Hepatocyte (in vitro differentiated cells): ENCODE data around the gene ACP7. TPM values are rescaled to one million over a fixed set of nuclear protein-coding genes. Genes with fewer than 3 reads are reported as not detected.

Experiments
- DNase-seq: peaks from one replicate; pipeline ENCODE4 v3.0.0-alpha.2; 2016; ENCODE audit warnings: low spot score
- H2AFZ ChIP-seq: fragments of 200-600 bp; sonication (generic); 2 replicates; pipeline ENCODE4 v1.6.0; 2016; ENCODE audit warnings: antibody characterized with exemption, mild to moderate bottlenecking
- H3K27ac ChIP-seq: fragments of 200-600 bp; sonication (generic); 2 replicates; pipeline ENCODE4 v1.5.1; 2016; ENCODE audit warnings: mild to moderate bottlenecking
- H3K27me3 ChIP-seq: fragments of 200-600 bp; sonication (generic); 2 replicates; pipeline ENCODE4 v1.6.1; 2016
- H3K36me3 ChIP-seq: fragments of 200-600 bp; sonication (generic); replicated peaks from 2 replicates; pipeline ENCODE4 v1.5.1; 2016; ENCODE audit warnings: low read depth; ENCODE audit not compliant: insufficient read depth
- H3K4me1 ChIP-seq: fragments of 200-600 bp; sonication (generic); 2 replicates; pipeline ENCODE4 v1.5.1; 2016; ENCODE audit warnings: mild to moderate bottlenecking, moderate library complexity; ENCODE audit not compliant: insufficient read depth
- H3K4me2 ChIP-seq: fragments of 200-600 bp; sonication (generic); 2 replicates; pipeline ENCODE4 v1.6.0; 2016
- H3K4me3 ChIP-seq: fragments of 200-600 bp; sonication (generic); 2 replicates; pipeline ENCODE4 v1.5.1; 2016; ENCODE audit warnings: mild to moderate bottlenecking
- H3K79me2 ChIP-seq: fragments of 200-600 bp; sonication (generic); 2 replicates; pipeline ENCODE4 v1.6.0; 2017; ENCODE audit warnings: mild to moderate bottlenecking
- H3K9me2 ChIP-seq: fragments of 200-600 bp; sonication (generic); replicated peaks from 2 replicates; pipeline ENCODE4 v1.6.0; 2017; ENCODE audit warnings: mild to moderate bottlenecking; ENCODE audit not compliant: insufficient read depth
- H3K9me3 ChIP-seq: fragments of 200-600 bp; sonication (generic); 2 replicates; pipeline ENCODE4 v1.5.1; 2016; ENCODE audit warnings: low read depth, mild to moderate bottlenecking
- H4K20me1 ChIP-seq: fragments of 200-600 bp; sonication (generic); 2 replicates; pipeline ENCODE4 v1.6.0; 2016; ENCODE audit warnings: mild to moderate bottlenecking; ENCODE audit not compliant: insufficient read depth, poor library complexity, severe bottlenecking
- EZH2 ChIP-seq: fragments of 200-600 bp; sonication (generic); IDR thresholded peaks from 2 replicates; pipeline ENCODE4 v1.6.1; 2016; ENCODE audit warnings: antibody characterized with exemption, mild to moderate bottlenecking, borderline replicate concordance
- EZH2phosphoT487 ChIP-seq: fragments of 200-600 bp; sonication (generic); IDR thresholded peaks from one replicate; pipeline ENCODE4 v1.6.1; 2018; ENCODE audit warnings: antibody characterized with exemption, mild to moderate bottlenecking, low read depth, moderate library complexity; ENCODE audit not compliant: unreplicated experiment, severe bottlenecking
- whole genome bisulfite sequencing: methylation state at CpG from one replicate; pipeline ENCODE4 v1.1.6; 2016; ENCODE audit warnings: low lambda C conversion rate; ENCODE audit errors: missing lambda C conversion rate; 5-methylcytosine and 5-hydroxymethylcytosine counted together
- polyA plus RNA-seq: library from polyadenylated mRNA; unstranded; fragments of >200 nt; fragmentation: Nextera tagmentation; extraction: Ambion mirVana; gene quantifications from 2 replicates; pipeline ENCODE4 v1.2.1, GENCODE V29; 2016
- total RNA-seq: library from RNA; depleted of rRNA; stranded (reverse); fragments of >200 nt; gene quantifications from 2 replicates; pipeline ENCODE4 v1.2.3, GENCODE V29; 2014
- TF ChIP-seq, protein P1 (sequence below): fragments of 200-600 bp; sonication (generic); IDR thresholded peaks from 2 replicates; pipeline ENCODE4 v1.5.1; 2016; ENCODE audit warnings: antibody characterized with exemption, mild to moderate bottlenecking; ENCODE audit not compliant: poor library complexity

ACP7 gene
- total and polyA plus RNA-seq, 2 experiments from 2014 or later = 0.13 to 0.23 TPM

DNA sequence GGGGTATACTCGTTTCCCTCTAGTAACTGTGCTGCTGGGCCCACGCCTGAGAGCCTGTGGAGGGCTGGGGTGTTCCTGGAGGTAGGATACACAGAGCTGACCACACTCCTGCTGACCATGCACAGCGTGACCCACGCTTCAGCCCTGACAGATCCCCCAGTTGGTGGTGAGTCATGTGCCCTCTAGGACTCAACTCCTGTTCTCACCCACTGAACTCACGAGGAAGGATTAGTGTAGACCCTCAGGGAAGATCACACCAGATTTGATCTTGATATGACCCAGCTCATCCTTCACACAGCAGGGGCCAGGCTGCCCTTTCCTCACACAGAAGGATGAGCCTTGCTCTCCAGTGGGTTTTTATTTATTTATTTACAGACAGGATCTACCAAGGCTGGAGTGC, 13.3 kb upstream of the ACP7 start:
- TF ChIP-seq, protein P1, sequence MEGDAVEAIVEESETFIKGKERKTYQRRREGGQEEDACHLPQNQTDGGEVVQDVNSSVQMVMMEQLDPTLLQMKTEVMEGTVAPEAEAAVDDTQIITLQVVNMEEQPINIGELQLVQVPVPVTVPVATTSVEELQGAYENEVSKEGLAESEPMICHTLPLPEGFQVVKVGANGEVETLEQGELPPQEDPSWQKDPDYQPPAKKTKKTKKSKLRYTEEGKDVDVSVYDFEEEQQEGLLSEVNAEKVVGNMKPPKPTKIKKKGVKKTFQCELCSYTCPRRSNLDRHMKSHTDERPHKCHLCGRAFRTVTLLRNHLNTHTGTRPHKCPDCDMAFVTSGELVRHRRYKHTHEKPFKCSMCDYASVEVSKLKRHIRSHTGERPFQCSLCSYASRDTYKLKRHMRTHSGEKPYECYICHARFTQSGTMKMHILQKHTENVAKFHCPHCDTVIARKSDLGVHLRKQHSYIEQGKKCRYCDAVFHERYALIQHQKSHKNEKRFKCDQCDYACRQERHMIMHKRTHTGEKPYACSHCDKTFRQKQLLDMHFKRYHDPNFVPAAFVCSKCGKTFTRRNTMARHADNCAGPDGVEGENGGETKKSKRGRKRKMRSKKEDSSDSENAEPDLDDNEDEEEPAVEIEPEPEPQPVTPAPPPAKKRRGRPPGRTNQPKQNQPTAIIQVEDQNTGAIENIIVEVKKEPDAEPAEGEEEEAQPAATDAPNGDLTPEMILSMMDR = no peak
- TF ChIP-seq EZH2 (no peak), EZH2phosphoT487 (no peak)
- no peak overlapping the region for H3K27ac ChIP-seq
- no peaks in the 10 kb centered on the region for H4K20me1 ChIP-seq
- H2AFZ ChIP-seq = no peak overlapping the region
- WGBS = 67% methylated on average over 5 of the region's 5 CpGs
- no peaks in the 10 kb centered on the region for H3K27me3 ChIP-seq
- H3K4me2 ChIP-seq = no peak overlapping the region
- DNase-seq = no peak
- no peaks in the 10 kb centered on the region for H3K9me3 ChIP-seq
- H3K79me2 ChIP-seq = no peaks in the 10 kb centered on the region
- H3K36me3 ChIP-seq = no peaks in the 10 kb centered on the region
- no peak overlapping the region for H3K4me3 ChIP-seq
- H3K4me1 ChIP-seq = no peaks in the 10 kb centered on the region
- no peaks in the 10 kb centered on the region for H3K9me2 ChIP-seq

- no peaks in the 10 kb centered on the region for H4K20me1 ChIP-seq
- TF ChIP-seq EZH2phosphoT487 (no peak), EZH2 (no peak)
- TF ChIP-seq, protein P1 = no peak
- no peaks in the 10 kb centered on the region for H3K36me3 ChIP-seq
- no peak overlapping the region for H2AFZ ChIP-seq
- 75% methylated on average over 3 of the region's 3 CpGs for WGBS
- H3K4me3 ChIP-seq = no peak overlapping the region
- DNase-seq = no peak
- H3K9me2 ChIP-seq = no peaks in the 10 kb centered on the region
- H3K79me2 ChIP-seq = no peaks in the 10 kb centered on the region
- H3K4me1 ChIP-seq = no peaks in the 10 kb centered on the region
- H3K4me2 ChIP-seq = no peak overlapping the region
- H3K9me3 ChIP-seq = no peaks in the 10 kb centered on the region
- no peak overlapping the region for H3K27ac ChIP-seq
- H3K27me3 ChIP-seq = no peaks in the 10 kb centered on the region
Measured at GRCh38 chr19:39074205-39074692, 9.9 kb upstream of the ACP7 start.

DNA sequence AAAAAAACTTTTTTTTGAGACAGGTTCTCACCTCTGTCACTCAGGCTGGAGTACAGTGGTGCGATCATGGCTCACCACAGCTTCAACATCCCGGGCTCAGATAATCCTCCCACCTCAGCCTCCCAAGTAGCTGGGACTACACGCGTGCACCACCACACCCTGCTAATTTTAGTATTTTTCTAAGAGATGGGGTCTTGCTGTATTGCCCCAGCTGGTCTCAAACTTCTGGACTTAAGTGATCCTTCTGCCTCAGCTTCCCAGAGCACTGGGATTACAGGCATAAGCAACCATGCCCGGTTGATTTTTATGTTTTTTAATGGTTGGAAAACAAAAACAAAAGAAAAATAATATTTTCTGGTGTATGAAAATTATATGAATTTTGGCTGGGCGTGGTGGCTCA, 9.2 kb upstream of the ACP7 start:
- Histone ChIP-seq H3K4me2 (no peak overlapping the region), H4K20me1 (no peaks in the 10 kb centered on the region), H2AFZ (no peak overlapping the region), H3K79me2 (no peaks in the 10 kb centered on the region), H3K4me3 (no peak overlapping the region), H3K9me2 (no peaks in the 10 kb centered on the region), H3K9me3 (no peaks in the 10 kb centered on the region), H3K4me1 (no peaks in the 10 kb centered on the region), H3K36me3 (no peaks in the 10 kb centered on the region), H3K27me3 (no peaks in the 10 kb centered on the region), H3K27ac (no peak overlapping the region)
- no peak for TF ChIP-seq EZH2
- TF ChIP-seq EZH2phosphoT487 = no peak
- TF ChIP-seq, protein P1 = no peak
- DNase-seq = no peak
- 93% methylated on average over 6 of the region's 6 CpGs for WGBS

DNA sequence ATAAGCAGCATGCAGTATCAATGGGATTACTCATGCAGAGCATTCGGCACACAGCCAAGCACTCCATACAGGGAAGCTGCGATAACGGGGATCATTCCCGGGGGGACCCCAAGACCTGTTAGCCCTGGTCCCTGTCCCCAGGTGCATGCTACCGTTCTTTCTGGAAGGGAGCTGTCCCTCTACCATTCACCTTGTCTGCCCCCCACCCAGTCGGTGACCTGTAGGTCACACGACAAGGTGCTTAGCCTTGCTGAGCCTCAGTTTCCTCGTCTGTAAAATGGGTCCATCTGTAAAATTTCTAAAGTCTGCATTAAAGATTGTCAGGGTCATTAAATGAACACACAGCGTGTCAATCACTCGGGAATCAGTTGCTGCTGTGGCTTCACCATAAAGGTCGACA, 6.8 kb upstream of the ACP7 start:
- H3K27me3 ChIP-seq = peaks cover 2% of the 10 kb centered on the region
- H3K4me1 ChIP-seq = no peaks in the 10 kb centered on the region
- H3K9me2 ChIP-seq = no peaks in the 10 kb centered on the region
- no peak overlapping the region for H3K27ac ChIP-seq
- no peak overlapping the region for H2AFZ ChIP-seq
- H3K79me2 ChIP-seq = no peaks in the 10 kb centered on the region
- no peak overlapping the region for H3K4me2 ChIP-seq
- H3K4me3 ChIP-seq = no peak overlapping the region
- WGBS = 93% methylated on average over 11 of the region's 11 CpGs
- no peak for DNase-seq
- TF ChIP-seq, protein P1 = no peak
- TF ChIP-seq EZH2phosphoT487 = no peak
- TF ChIP-seq EZH2 = no peak
- no peaks in the 10 kb centered on the region for H3K36me3 ChIP-seq
- H4K20me1 ChIP-seq = no peaks in the 10 kb centered on the region
- H3K9me3 ChIP-seq = no peaks in the 10 kb centered on the region
